GM12872 (cell line): ENCODE results near the gene SLC8A3.

Experiments
- CTCF ChIP-seq: IDR thresholded peaks from 3 replicates; pipeline ENCODE4 v1.5.1; 2011; ENCODE audit warnings: low read depth, mild to moderate bottlenecking, low read length, moderate library complexity; ENCODE audit not compliant: insufficient read depth

SLC8A3 gene

GRCh38 chr14:70183991-70184390 is 4.8 kb downstream of the SLC8A3 start:
- TF ChIP-seq CTCF, result no peak

GRCh38 chr14:70181276-70181675 is 7.5 kb downstream of the SLC8A3 start:
- no peak for TF ChIP-seq CTCF

- no peak for TF ChIP-seq CTCF
Observed at GRCh38 chr14:70180718-70181117, 8.0 kb downstream of the SLC8A3 start.

- no peak for TF ChIP-seq CTCF
Observed at GRCh38 chr14:70177081-70177800, 11.5 kb downstream of the SLC8A3 start.

- no peak for TF ChIP-seq CTCF
Observed at GRCh38 chr14:70173569-70173968, 15.2 kb downstream of the SLC8A3 start.

- TF ChIP-seq CTCF, result no peak
Observed at GRCh38 chr14:70171726-70172125, 17.0 kb downstream of the SLC8A3 start.

- TF ChIP-seq CTCF, result no peak
Observed at GRCh38 chr14:70170976-70171375, 17.8 kb downstream of the SLC8A3 start.
